ENCODE results near the gene CDH4. TPM values are rescaled to one million over a fixed set of nuclear protein-coding genes. Genes with fewer than 3 reads are reported as not detected.

Gene CDH4
- total and polyA plus RNA-seq, 9 of the 15 experiments (the other 6 are each of a cell fraction or from before 2014, with no cell fraction given), result 0.04 TPM; not detected in 8

DNA sequence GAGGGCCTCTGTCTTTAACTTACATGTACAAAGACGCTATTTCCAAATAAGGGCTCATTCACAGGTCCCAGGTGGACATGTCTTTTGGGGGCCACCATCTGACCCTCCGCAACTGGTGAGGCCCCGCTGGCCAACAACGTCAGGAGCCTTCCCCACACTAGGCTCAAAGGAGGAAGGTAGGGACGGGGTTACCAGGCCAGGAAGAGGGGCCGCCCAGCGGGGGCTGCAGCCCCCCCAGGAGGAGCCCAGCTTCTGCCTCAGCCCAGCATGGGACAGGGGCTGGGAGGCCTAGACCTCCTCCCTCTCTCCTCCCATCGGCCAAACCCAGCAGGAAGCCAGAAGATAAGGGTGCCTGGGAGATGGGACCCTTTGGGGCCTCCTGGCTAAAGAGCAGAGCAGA lies 670.9 kb downstream of the CDH4 start:
- Histone ChIP-seq H3K27ac (ENCODE audit: extremely low read depth, low read depth, low read length) (no peak overlapping the region), H2AFZ (ENCODE audit: low read depth, low read length) (no peak overlapping the region), H3K4me3 (no peak overlapping the region), H3K4me2 (ENCODE audit: insufficient read depth, low read length) (no peak overlapping the region; the same call in 1 of the 2 replicates), H3K9me3 (replicated peaks; ENCODE audit: control insufficient read depth, insufficient read depth, low read depth, low read length) (peaks cover 6% of the 10 kb centered on the region; the same call in 1 of the 2 replicates), H3K4me1 (replicated peaks in 1 of 2; ENCODE audit: control insufficient read depth in 2 of 2, insufficient read depth in 2 of 2, low read length in 2 of 2) (peaks cover 6 to 40% of the 10 kb centered on the region in 2 experiments; a peak in 4 of 5 replicates), H4K20me1 (replicated peaks; ENCODE audit: control insufficient read depth, insufficient read depth, low read length) (peaks cover 4% of the 10 kb centered on the region; the same call in 1 of the 2 replicates), H3K79me2 (ENCODE audit: control insufficient read depth, insufficient read depth, low read length) (no peaks in the 10 kb centered on the region), H3K9ac (ENCODE audit: insufficient read depth in 1 of 2, low read depth in 2 of 2, low read length in 2 of 2) (no peak overlapping the region; a peak in 1 of 4 replicates), H3K36me3 (ENCODE audit: control insufficient read depth, insufficient read depth, low read length) (no peaks in the 10 kb centered on the region; the same call in 2 of the 3 replicates), H3K27me3 (ENCODE audit: control insufficient read depth in 2 of 2, insufficient read depth in 2 of 2, low read length in 2 of 2) (peaks cover 24 to 75% of the 10 kb centered on the region in 2 experiments), H3K9me1 (ENCODE audit: control insufficient read depth, insufficient read depth, low read length) (no peaks in the 10 kb centered on the region)
- FAIRE-seq (no peak), ATAC-seq (no peak), DNase-seq (ENCODE audit: extremely low read depth in 1 of 4, low spot score in 3 of 4) (no peak)
- ChIA-PET CTCF (ENCODE audit: low intra/inter-chr PET ratio) (no interaction called here), POLR2A (interaction anchor here (0.6 to 0.7 kb wide), 3 partner anchors 9 to 288 kb away, joined by 3 read pairs; no protein-coding TSS in a partner anchor)
- intact Hi-C loops (cut with micrococcal nuclease) (no loop called here), in situ Hi-C loops (cut with MboI) (no loop called here)
- 3% methylated on average over 5 of the region's 8 CpGs for WGBS (ENCODE audit: insufficient coverage, low coverage, missing lambda C conversion rate)
- no TSS peak for BruUV-seq (replicated peaks)
- TF ChIP-seq CBFB (CRISPR knock-in tag; IDR thresholded peaks at IDR 0.05) (no peak), SMC3 (conservative IDR thresholded peaks at IDR 0.05; ENCODE audit: insufficient read depth, low read depth, low read length) (no peak), RFX5 (IDR thresholded peaks at IDR 0.05; ENCODE audit: low read depth, low read length) (no peak), NR2C1 (IDR thresholded peaks at IDR 0.05) (no peak), NR2C1 (tag; IDR thresholded peaks at IDR 0.05) (no peak), HDAC1 (IDR thresholded peaks at IDR 0.05) (no peak), ZKSCAN1 (IDR thresholded peaks at IDR 0.05; ENCODE audit: low read depth, low read length) (no peak)
- TF ChIP-seq, protein P1, sequence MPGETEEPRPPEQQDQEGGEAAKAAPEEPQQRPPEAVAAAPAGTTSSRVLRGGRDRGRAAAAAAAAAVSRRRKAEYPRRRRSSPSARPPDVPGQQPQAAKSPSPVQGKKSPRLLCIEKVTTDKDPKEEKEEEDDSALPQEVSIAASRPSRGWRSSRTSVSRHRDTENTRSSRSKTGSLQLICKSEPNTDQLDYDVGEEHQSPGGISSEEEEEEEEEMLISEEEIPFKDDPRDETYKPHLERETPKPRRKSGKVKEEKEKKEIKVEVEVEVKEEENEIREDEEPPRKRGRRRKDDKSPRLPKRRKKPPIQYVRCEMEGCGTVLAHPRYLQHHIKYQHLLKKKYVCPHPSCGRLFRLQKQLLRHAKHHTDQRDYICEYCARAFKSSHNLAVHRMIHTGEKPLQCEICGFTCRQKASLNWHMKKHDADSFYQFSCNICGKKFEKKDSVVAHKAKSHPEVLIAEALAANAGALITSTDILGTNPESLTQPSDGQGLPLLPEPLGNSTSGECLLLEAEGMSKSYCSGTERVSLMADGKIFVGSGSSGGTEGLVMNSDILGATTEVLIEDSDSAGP (CRISPR knock-in tag; IDR thresholded peaks at IDR 0.05), result no peak
- TF ChIP-seq, protein P2, sequence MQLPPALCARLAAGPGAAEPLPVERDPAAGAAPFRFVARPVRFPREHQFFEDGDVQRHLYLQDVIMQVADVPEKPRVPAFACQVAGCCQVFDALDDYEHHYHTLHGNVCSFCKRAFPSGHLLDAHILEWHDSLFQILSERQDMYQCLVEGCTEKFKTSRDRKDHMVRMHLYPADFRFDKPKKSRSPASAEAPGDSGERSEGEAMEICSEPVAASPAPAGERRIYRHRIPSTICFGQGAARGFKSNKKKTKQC (CRISPR knock-in tag; IDR thresholded peaks at IDR 0.05), result no peak
- TF ChIP-seq, protein P3, sequence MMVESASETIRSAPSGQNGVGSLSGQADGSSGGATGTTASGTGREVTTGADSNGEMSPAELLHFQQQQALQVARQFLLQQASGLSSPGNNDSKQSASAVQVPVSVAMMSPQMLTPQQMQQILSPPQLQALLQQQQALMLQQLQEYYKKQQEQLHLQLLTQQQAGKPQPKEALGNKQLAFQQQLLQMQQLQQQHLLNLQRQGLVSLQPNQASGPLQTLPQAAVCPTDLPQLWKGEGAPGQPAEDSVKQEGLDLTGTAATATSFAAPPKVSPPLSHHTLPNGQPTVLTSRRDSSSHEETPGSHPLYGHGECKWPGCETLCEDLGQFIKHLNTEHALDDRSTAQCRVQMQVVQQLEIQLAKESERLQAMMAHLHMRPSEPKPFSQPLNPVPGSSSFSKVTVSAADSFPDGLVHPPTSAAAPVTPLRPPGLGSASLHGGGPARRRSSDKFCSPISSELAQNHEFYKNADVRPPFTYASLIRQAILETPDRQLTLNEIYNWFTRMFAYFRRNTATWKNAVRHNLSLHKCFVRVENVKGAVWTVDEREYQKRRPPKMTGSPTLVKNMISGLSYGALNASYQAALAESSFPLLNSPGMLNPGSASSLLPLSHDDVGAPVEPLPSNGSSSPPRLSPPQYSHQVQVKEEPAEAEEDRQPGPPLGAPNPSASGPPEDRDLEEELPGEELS (CRISPR knock-in tag; IDR thresholded peaks at IDR 0.05; ENCODE audit: borderline replicate concordance), result no peak
